Transverse colon (tissue), 4 donors: ENCODE data around the gene NBR1.
"Not testable (repeated sequence)": the region's sequence is repeated elsewhere in the genome, so short reads cannot be mapped to it uniquely, and the experiment has no call there.

ENCODE experiments used
- CTCF ChIP-seq, 5 experiments: fragments of 200-600 bp in 3 of 5; fragments of 450-650 bp in 2 of 5; sonication (generic) in 3 of 5; IDR thresholded peaks; 1 replicate in 2 of 5; 2 replicates in 3 of 5; pipeline ENCODE4 v1.5.1; 2016 to 2017; ENCODE audit warnings: antibody characterized with exemption in 5 of 5, inconsistent platforms in 3 of 5, mild to moderate bottlenecking in 2 of 5, moderate library complexity in 1 of 5
- EP300 ChIP-seq: sonication (generic); formaldehyde crosslinking; IDR thresholded peaks from one replicate; pipeline ENCODE4 v1.6.1; 2017; ENCODE audit warnings: antibody characterized with exemption, low read depth
- POLR2A ChIP-seq: fragments of 450-650 bp; IDR thresholded peaks from one replicate; pipeline ENCODE4 v1.6.1; 2016; ENCODE audit warnings: antibody characterized with exemption, mild to moderate bottlenecking, moderate library complexity
- POLR2AphosphoS5 ChIP-seq, 3 donors: sonication (generic); formaldehyde crosslinking; IDR thresholded peaks; one replicate each; pipeline ENCODE4 v1.6.1; 2016; ENCODE audit warnings: antibody characterized with exemption in 3 of 3

- TF ChIP-seq CTCF (IDR thresholded peaks at IDR 0.05); POLR2A; POLR2AphosphoS5 (IDR thresholded peaks at IDR 0.05); EP300: not testable (repeated sequence)
These were observed 43.6 kb upstream of the NBR1 start for GRCh38 chr17:43127333-43127876.
